H1 (cell line): ENCODE data around the gene ARAP3. TPM values are rescaled to one million over a fixed set of nuclear protein-coding genes. Genes with fewer than 3 reads are reported as not detected.

Experiments
- JUND ChIP-seq: IDR thresholded peaks from 2 replicates; pipeline ENCODE4 v1.6.1; 2011; ENCODE audit warnings: mild to moderate bottlenecking, improper control_type of control experiment, low read length
- RAD21 ChIP-seq, 2 experiments: IDR thresholded peaks in 1 of 2; conservative IDR thresholded peaks in 1 of 2; 2 replicates each; pipeline ENCODE4 v1.6.1; 2011; ENCODE audit warnings: low read depth in 2 of 2, low read length in 2 of 2, improper control_type of control experiment in 1 of 2, inconsistent platforms in 1 of 2, mild to moderate bottlenecking in 1 of 2, moderate library complexity in 1 of 2
- SP1 ChIP-seq: IDR thresholded peaks from 2 replicates; pipeline ENCODE4 v1.6.1; 2011; ENCODE audit warnings: low read depth, low read length
- polyA plus RNA-seq, 7 experiments: library from polyadenylated mRNA; depleted of rRNA in 3 of 7; stranded (reverse) in 5 of 7; unstranded in 2 of 7; fragments of >200 nt in 5 of 7; fragments of 200-250 nt in 2 of 7; gene quantifications; 1 replicate in 5 of 7; 2 replicates in 1 of 7; 4 replicates in 1 of 7; pipeline versions ENCODE4 v1.2.1 to v1.2.3, GENCODE V29; 2011 to 2013; ENCODE audit warnings: missing spikeins in 2 of 7, mixed read lengths in 2 of 7
- total RNA-seq: library from RNA; stranded (reverse); fragmentation: NEBNext Ultra II Directional; extraction: Animal tissue kit (Norgen Biotek cat#: 25700); gene quantifications from 2 replicates; pipeline ENCODE4 v1.2.1, GENCODE V29; 2021

The ARAP3 gene
- total and polyA plus RNA-seq, 2 of the 8 experiments (the other 6 are each of a cell fraction or from before 2014, with no cell fraction given), result 14.4 to 48.6 TPM

- no peak for TF ChIP-seq RAD21 (IDR thresholded peaks at IDR 0.05 in 1 of 2, conservative IDR thresholded peaks at IDR 0.05 in 1 of 2; ENCODE audit: low read depth in 2 of 2, low read length in 2 of 2)
- no peak for TF ChIP-seq JUND
- no peak for TF ChIP-seq SP1
Observed at GRCh38 chr5:141640698-141641097, 41.3 kb downstream of the ARAP3 start (continued).
